ENCODE results near the gene CERS6. TPM values are rescaled to one million over a fixed set of nuclear protein-coding genes. Genes with fewer than 3 reads are reported as not detected.

The CERS6 gene
- polyA plus RNA-seq, 1 donor (not counting 4 experiments of a cell fraction or from before 2014, with no cell fraction given): 19.5 TPM

- dilution Hi-C loops (cut with MboI; ENCODE audit: extremely low pct_ligation_motif_present, low sequenced_read_pairs): no loop called here
- no peak for TF ChIP-seq EZH2 (IDR thresholded peaks at IDR 0.05; ENCODE audit: low read length)
- no peak for TF ChIP-seq CTCF (optimal IDR thresholded peaks at IDR 0.05 in 1 of 3, IDR thresholded peaks at IDR 0.05 in 1 of 3, conservative IDR thresholded peaks at IDR 0.05 in 1 of 3; ENCODE audit: extremely low read depth in 1 of 3, insufficient read depth in 2 of 3, low read length in 3 of 3)
- peaks cover 16% of the 10 kb centered on the region for H3K4me1 ChIP-seq (ENCODE audit: control insufficient read depth, extremely low read depth, insufficient read depth, low read length)
These were observed 15.0 kb downstream of the CERS6 start for GRCh38 chr2:168471163-168471475.

GRCh38 chr2:168475636-168476035 is 19.6 kb downstream of the CERS6 start:
- H2AFZ ChIP-seq (ENCODE audit: control insufficient read depth, low read length): no peak overlapping the region
- H3K4me2 ChIP-seq (ENCODE audit: control insufficient read depth, extremely low read depth, insufficient read depth, low read depth, low read length): peak overlapping the region; percentile 47
- H3K4me3 ChIP-seq (ENCODE audit: control insufficient read depth in 2 of 3, extremely low read depth in 1 of 3, insufficient read depth in 2 of 3, low read depth in 1 of 3, low read length in 3 of 3): no peak overlapping the region
- TF ChIP-seq EZH2 (IDR thresholded peaks at IDR 0.05; ENCODE audit: low read length) (no peak), CTCF (optimal IDR thresholded peaks at IDR 0.05 in 1 of 3, IDR thresholded peaks at IDR 0.05 in 1 of 3, conservative IDR thresholded peaks at IDR 0.05 in 1 of 3; ENCODE audit: extremely low read depth in 1 of 3, insufficient read depth in 2 of 3, low read length in 3 of 3) (no peak)
- DNase-seq (ENCODE audit: low read depth, low spot score) (no peak), FAIRE-seq (peak; percentile 48)
- H3K79me2 ChIP-seq (ENCODE audit: control insufficient read depth, insufficient read depth, low read length): peaks cover 70% of the 10 kb centered on the region
- H3K27me3 ChIP-seq (ENCODE audit: control insufficient read depth, extremely low read depth, insufficient read depth, low read length): no peaks in the 10 kb centered on the region
- no peaks in the 10 kb centered on the region for H4K20me1 ChIP-seq (ENCODE audit: control insufficient read depth, extremely low read depth, insufficient read depth, low read length)
- H3K27ac ChIP-seq (ENCODE audit: control insufficient read depth, insufficient read depth, low read length): no peak overlapping the region
- H3K9me3 ChIP-seq (ENCODE audit: control insufficient read depth, low read depth, low read length): no peaks in the 10 kb centered on the region
- no peaks in the 10 kb centered on the region for H3K36me3 ChIP-seq (ENCODE audit: control insufficient read depth in 2 of 2, extremely low read depth in 1 of 2, insufficient read depth in 2 of 2, low read length in 2 of 2)
- H3K9ac ChIP-seq (ENCODE audit: control insufficient read depth, extremely low read depth, insufficient read depth, low read length): no peak overlapping the region
- H3K4me1 ChIP-seq (ENCODE audit: control insufficient read depth, extremely low read depth, insufficient read depth, low read length): peaks cover 10% of the 10 kb centered on the region
- dilution Hi-C loops (cut with MboI; ENCODE audit: extremely low pct_ligation_motif_present, low sequenced_read_pairs): no loop called here
- H3K9me1 ChIP-seq (ENCODE audit: control insufficient read depth, extremely low read depth, insufficient read depth, low read length): no peaks in the 10 kb centered on the region

More at GRCh38 chr2:168471163-168471475, 15.0 kb downstream of the CERS6 start:
- Histone ChIP-seq H3K4me2 (ENCODE audit: control insufficient read depth, extremely low read depth, insufficient read depth, low read depth, low read length) (no peak overlapping the region), H3K27me3 (ENCODE audit: control insufficient read depth, extremely low read depth, insufficient read depth, low read length) (no peaks in the 10 kb centered on the region), H3K36me3 (ENCODE audit: control insufficient read depth in 2 of 2, extremely low read depth in 1 of 2, insufficient read depth in 2 of 2, low read length in 2 of 2) (peaks cover 0 to 3% of the 10 kb centered on the region in 2 experiments), H3K4me3 (ENCODE audit: control insufficient read depth in 2 of 3, extremely low read depth in 1 of 3, insufficient read depth in 2 of 3, low read depth in 1 of 3, low read length in 3 of 3) (no peak overlapping the region), H3K9ac (ENCODE audit: control insufficient read depth, extremely low read depth, insufficient read depth, low read length) (no peak overlapping the region), H3K9me1 (ENCODE audit: control insufficient read depth, extremely low read depth, insufficient read depth, low read length) (no peaks in the 10 kb centered on the region), H3K79me2 (ENCODE audit: control insufficient read depth, insufficient read depth, low read length) (peaks cover 79% of the 10 kb centered on the region), H2AFZ (ENCODE audit: control insufficient read depth, low read length) (no peak overlapping the region), H3K27ac (ENCODE audit: control insufficient read depth, insufficient read depth, low read length) (no peak overlapping the region), H3K9me3 (ENCODE audit: control insufficient read depth, low read depth, low read length) (no peaks in the 10 kb centered on the region), H4K20me1 (ENCODE audit: control insufficient read depth, extremely low read depth, insufficient read depth, low read length) (no peaks in the 10 kb centered on the region)
- DNase-seq (ENCODE audit: low read depth, low spot score) (no peak), FAIRE-seq (no peak)
